ENCODE results near the gene NR2F1-AS1. TPM values are rescaled to one million over a fixed set of nuclear protein-coding genes. Genes with fewer than 3 reads are reported as not detected.
"Not testable (repeated sequence)": the region's sequence is repeated elsewhere in the genome, so short reads cannot be mapped to it uniquely, and the experiment has no call there.

Gene NR2F1-AS1
- total RNA-seq, 2 donors from 2014 or later = 1.4 to 3.3 TPM

GRCh38 chr5:93511445-93511844 is 69.6 kb downstream of the NR2F1-AS1 start:
- Mint-ChIP-seq H3K27ac (no peak overlapping the region), H3K36me3 (ENCODE audit: low read depth) (no peaks in the 10 kb centered on the region), H3K27me3 (ENCODE audit: insufficient read depth) (no peaks in the 10 kb centered on the region), H3K9me3 (no peaks in the 10 kb centered on the region), H3K4me3 (no peak overlapping the region), H3K4me1 (peaks cover 4% of the 10 kb centered on the region)
- no peak for DNase-seq
- no peaks in the 10 kb centered on the region for H3K36me3 ChIP-seq (ENCODE audit: control insufficient read depth, insufficient read depth, low read length)
- H3K4me1 ChIP-seq (ENCODE audit: control insufficient read depth, insufficient read depth, low read length) = no peaks in the 10 kb centered on the region
- H3K9me3 ChIP-seq (ENCODE audit: control insufficient read depth, low read length) = no peaks in the 10 kb centered on the region
- H3K27me3 ChIP-seq (ENCODE audit: control insufficient read depth, insufficient read depth, low read length, poor library complexity, severe bottlenecking) = no peaks in the 10 kb centered on the region
- 90 to 100% methylated on average over 1 to 2 of the region's 2 CpGs for WGBS, 2 experiments (ENCODE audit: insufficient coverage in 1 of 2, insufficient read length in 1 of 2)
- TF ChIP-seq CTCF (conservative IDR thresholded peaks at IDR 0.05) = no peak
- no peak overlapping the region for H3K9ac ChIP-seq (ENCODE audit: extremely low read depth, low read length, poor library complexity, severe bottlenecking)
- H3K27ac ChIP-seq (ENCODE audit: low read depth, low read length) = no peak overlapping the region
- H3K4me3 ChIP-seq (ENCODE audit: low read length) = no peak overlapping the region

GRCh38 chr5:93510626-93511380 is 70.2 kb downstream of the NR2F1-AS1 start:
- no peak for DNase-seq
- Histone ChIP-seq H3K36me3 (ENCODE audit: control insufficient read depth, insufficient read depth, low read length) (no peaks in the 10 kb centered on the region), H3K4me1 (ENCODE audit: control insufficient read depth, insufficient read depth, low read length) (no peaks in the 10 kb centered on the region), H3K9ac (ENCODE audit: extremely low read depth, low read length, poor library complexity, severe bottlenecking) (no peak overlapping the region), H3K9me3 (ENCODE audit: control insufficient read depth, low read length) (no peaks in the 10 kb centered on the region), H3K4me3 (ENCODE audit: low read length) (no peak overlapping the region), H3K27me3 (ENCODE audit: control insufficient read depth, insufficient read depth, low read length, poor library complexity, severe bottlenecking) (no peaks in the 10 kb centered on the region), H3K27ac (ENCODE audit: low read depth, low read length) (no peak overlapping the region)
- Mint-ChIP-seq H3K9me3 (no peaks in the 10 kb centered on the region), H3K27me3 (ENCODE audit: insufficient read depth) (no peaks in the 10 kb centered on the region), H3K4me3 (no peak overlapping the region), H3K4me1 (peaks cover 4% of the 10 kb centered on the region), H3K27ac (no peak overlapping the region), H3K36me3 (ENCODE audit: low read depth) (no peaks in the 10 kb centered on the region)
- WGBS, 2 experiments (ENCODE audit: insufficient coverage in 1 of 2, insufficient read length in 1 of 2) = 50 to 70% methylated on average over 1 to 2 of the region's 2 CpGs
- TF ChIP-seq CTCF (conservative IDR thresholded peaks at IDR 0.05) = no peak

GRCh38 chr5:93505553-93505952 is 75.5 kb downstream of the NR2F1-AS1 start:
- H3K9me3 ChIP-seq (ENCODE audit: control insufficient read depth, low read length); H3K27ac Mint-ChIP-seq; H3K4me3 ChIP-seq (ENCODE audit: low read length); H3K36me3 Mint-ChIP-seq (ENCODE audit: low read depth); DNase-seq; H3K4me3 Mint-ChIP-seq; H3K27ac ChIP-seq (ENCODE audit: low read depth, low read length); H3K9me3 Mint-ChIP-seq; H3K36me3 ChIP-seq (ENCODE audit: control insufficient read depth, insufficient read depth, low read length); H3K4me1 ChIP-seq (ENCODE audit: control insufficient read depth, insufficient read depth, low read length); H3K9ac ChIP-seq (ENCODE audit: extremely low read depth, low read length, poor library complexity, severe bottlenecking); H3K27me3 Mint-ChIP-seq (ENCODE audit: insufficient read depth); H3K27me3 ChIP-seq (ENCODE audit: control insufficient read depth, insufficient read depth, low read length, poor library complexity, severe bottlenecking); H3K4me1 Mint-ChIP-seq: not testable (repeated sequence)
- 76 to 93% methylated on average over 3 of the region's 3 CpGs for WGBS, 2 experiments (ENCODE audit: insufficient coverage in 1 of 2, insufficient read length in 1 of 2)

Data from endodermal cell (in vitro differentiated cells).